GM19328 (cell line): ENCODE measurements around the gene POLR2F.

ENCODE experiments used
- ATAC-seq: cut with Tn5 transposase; IDR thresholded peaks from one replicate; pipeline ENCODE4 v1.9.1; 2021; ENCODE audit warnings: mild to moderate bottlenecking, moderate library complexity; ENCODE audit not compliant: unreplicated experiment

Gene POLR2F

GRCh38 chr22:37953437-37954179, at the start of gene POLR2F, which contains the start of gene C22orf23:
TSS of gene POLR2F (plus strand) at chr22:37953699. CDS start at chr22:37953788, 89 bp downstream.
TSS of gene C22orf23 (minus strand) at chr22:37953601. CDS start at chr22:37953149, 452 bp downstream.
- ATAC-seq, result peak; percentile 78

GRCh38 chr22:37904572-37905533, 48.6 kb upstream of the POLR2F start:
- ATAC-seq, result no peak

DNA sequence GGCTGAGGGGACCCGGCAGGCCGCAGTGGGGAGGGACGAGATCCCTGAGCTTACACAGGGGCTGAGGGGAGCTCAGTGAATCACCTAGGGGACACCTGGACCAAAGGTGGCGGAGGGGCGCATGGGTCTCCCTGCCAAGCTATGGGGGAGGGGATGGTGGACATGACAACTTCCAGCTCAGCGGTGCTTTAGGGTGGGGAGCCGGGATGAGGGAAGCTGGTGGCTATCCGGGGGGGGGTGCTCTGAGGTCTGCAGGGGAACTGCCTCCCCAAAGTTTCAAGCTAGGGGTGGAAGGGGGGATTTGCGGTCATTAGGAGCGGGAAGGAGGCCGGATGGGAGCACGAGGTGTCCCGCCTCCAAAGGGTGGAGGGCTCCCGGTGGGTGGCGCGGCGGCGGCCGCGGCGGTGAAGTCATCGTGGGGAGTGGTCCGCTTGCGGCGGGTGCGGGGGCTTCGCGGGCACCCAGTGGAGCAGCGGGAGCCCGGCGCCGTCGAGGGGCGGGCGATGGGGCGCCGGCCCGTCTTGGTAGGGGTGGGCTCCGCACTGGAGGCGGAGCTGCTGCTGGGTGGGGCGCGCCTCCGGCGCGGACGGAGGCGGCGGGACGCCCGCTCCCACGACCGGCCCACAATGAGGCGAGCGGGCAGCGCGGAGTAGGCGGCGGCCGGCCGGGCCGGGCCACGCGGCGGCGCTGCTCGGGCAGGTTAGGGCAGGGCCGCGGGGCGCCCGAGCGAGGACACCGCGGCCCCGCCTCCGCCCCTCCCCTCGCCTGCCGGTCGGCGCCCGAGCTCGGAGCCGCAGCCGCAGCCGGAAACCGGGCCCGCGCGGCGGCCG, 47.8 kb upstream of the POLR2F start, which contains the start of gene MICALL1:
Gene MICALL1 (plus strand): TSS at position 764 of the 830 bp plus-strand sequence. CDS start 126 bp downstream, outside the sequence.
- ATAC-seq, result peak; percentile 80

- peak; percentile 32 for ATAC-seq
Observed at GRCh38 chr22:37906364-37907008, 47.0 kb upstream of the POLR2F start.

GRCh38 chr22:37907036-37907954, 46.2 kb upstream of the POLR2F start:
- ATAC-seq, result no peak

- no peak for ATAC-seq
Observed at GRCh38 chr22:37909766-37910165, 43.7 kb upstream of the POLR2F start.

GRCh38 chr22:37910890-37911672, 42.4 kb upstream of the POLR2F start:
- no peak for ATAC-seq

GRCh38 chr22:37911697-37912096, 41.8 kb upstream of the POLR2F start:
- no peak for ATAC-seq

DNA sequence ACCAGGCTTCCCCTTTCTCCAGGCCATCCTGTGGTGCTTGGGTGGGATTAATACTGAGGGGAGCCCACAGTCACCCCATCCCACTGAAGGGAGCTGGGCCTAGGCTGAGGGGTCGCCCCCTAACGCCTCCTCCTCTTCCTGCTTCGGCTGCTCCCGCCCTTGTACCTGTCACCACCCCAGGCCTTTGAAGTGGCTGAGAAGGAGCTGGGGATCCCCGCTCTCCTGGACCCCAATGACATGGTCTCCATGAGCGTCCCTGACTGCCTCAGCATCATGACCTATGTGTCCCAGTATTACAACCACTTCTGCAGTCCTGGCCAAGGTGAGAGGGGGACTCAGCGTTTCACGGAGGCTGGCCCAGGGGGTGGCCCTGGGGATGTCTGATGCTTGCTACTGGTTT, 41.3 kb upstream of the POLR2F start:
- no peak for ATAC-seq

GRCh38 chr22:37913233-37913721, 40.2 kb upstream of the POLR2F start:
- ATAC-seq, result no peak

GRCh38 chr22:37916311-37916710, 37.2 kb upstream of the POLR2F start:
- no peak for ATAC-seq

DNA sequence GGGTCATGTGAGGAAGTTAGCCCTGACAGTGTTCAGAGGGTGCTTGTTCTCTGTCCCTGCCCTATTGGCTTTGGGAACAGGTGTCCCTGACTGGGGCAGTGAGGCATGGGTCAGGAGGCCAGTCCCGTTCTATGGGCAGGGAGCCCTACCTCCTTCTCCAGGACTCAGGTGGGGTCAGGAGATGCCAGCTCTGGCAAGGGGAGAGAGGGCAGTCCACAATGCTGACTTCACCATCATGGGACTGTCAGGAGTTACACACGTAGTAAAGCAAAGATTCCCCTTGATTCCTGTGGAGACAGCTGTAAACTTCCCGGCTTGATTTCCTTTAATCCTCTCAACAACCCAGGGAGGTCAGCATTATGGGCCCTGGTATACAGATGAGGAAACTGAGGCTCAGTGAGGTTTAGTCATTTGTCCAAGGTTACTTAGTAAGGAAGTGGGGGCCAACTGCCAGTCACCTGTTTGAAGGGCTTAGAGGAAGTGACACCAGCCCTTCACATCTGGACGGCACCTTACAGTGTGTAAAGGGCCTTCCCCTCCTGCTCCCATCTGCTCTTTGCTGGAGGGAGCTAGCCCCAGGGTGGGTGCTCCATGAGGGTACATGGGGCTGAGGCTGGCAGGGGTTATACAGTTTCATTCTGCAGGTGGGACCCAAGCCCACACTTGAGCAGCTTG, 35.5 kb upstream of the POLR2F start:
- ATAC-seq, result no peak

GRCh38 chr22:37918580-37919270, 34.8 kb upstream of the POLR2F start:
- ATAC-seq, result no peak

- ATAC-seq, result no peak
Observed at GRCh38 chr22:37920126-37920525, 33.4 kb upstream of the POLR2F start.

DNA sequence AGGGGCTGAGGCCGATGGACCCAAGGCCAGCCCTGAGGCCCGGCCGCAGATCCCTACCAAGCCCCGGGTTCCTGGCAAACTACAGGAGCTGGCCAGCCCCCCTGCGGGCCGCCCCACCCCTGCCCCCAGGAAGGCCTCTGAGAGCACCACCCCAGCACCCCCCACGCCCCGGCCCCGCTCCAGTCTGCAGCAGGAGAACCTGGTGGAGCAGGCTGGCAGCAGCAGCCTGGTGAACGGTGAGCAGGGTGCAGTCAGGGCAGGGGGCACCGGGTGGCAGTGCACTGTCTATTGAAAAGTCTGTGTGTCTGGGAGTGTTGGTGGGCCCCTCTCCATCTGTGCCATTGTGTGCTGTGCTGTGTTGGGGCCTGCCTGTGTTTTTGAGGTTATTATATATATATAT, 31.3 kb upstream of the POLR2F start:
- no peak for ATAC-seq

DNA sequence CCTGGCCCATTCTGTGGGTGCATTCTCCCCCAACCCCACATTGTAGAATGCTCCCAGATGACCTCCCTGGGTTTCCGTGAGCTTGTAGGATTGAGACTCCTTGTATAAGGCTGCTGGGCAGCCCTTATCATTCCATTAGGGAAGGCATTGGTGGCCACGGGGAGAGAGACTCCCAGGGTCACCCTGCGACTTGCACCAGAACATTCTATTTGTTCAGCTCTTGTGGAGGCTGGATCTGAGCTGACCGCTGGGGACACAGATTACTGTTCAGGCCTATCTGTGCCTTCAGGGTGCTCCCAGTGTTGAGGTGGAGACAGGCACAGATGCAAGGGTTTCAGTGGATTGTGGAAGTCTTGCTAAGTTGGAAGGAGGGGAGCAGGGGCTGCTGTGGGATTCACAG, 29.6 kb upstream of the POLR2F start:
- no peak for ATAC-seq
